Astrocyte (in vitro differentiated cells and primary cell): ENCODE measurements around the gene MARVELD3. TPM values are rescaled to one million over a fixed set of nuclear protein-coding genes. Genes with fewer than 3 reads are reported as not detected.

Source experiments
- DNase-seq: peaks from one replicate; pipeline ENCODE4 v3.0.0-alpha.2; 2010; ENCODE audit warnings: low read depth
- FAIRE-seq: peaks from 2 replicates; lab custom pipeline; 2011; peaks lifted over from hg19 to GRCh38; lab: Jason Lieb, UNC
- H2AFZ ChIP-seq: 2 replicates; pipeline ENCODE4 v1.6.0; 2012; ENCODE audit warnings: low read depth, low read length, inconsistent platforms
- H3K27ac ChIP-seq: 2 replicates; pipeline ENCODE4 v1.5.1; 2011; ENCODE audit warnings: low read depth, low read length, inconsistent platforms
- H3K27me3 ChIP-seq: 2 replicates; pipeline ENCODE4 v1.6.0; 2011; ENCODE audit warnings: low read length, inconsistent platforms; ENCODE audit not compliant: insufficient read depth
- H3K36me3 ChIP-seq: 2 replicates; pipeline ENCODE4 v1.5.1; 2011; ENCODE audit warnings: low read length, inconsistent platforms; ENCODE audit not compliant: insufficient read depth
- H3K4me1 ChIP-seq: 2 replicates; pipeline ENCODE4 v1.5.1; 2011; ENCODE audit warnings: low read length, inconsistent platforms; ENCODE audit not compliant: insufficient read depth
- H3K4me2 ChIP-seq: 2 replicates; pipeline ENCODE4 v1.6.0; 2012; ENCODE audit warnings: low read length, inconsistent platforms
- H3K4me3 ChIP-seq: 2 replicates; pipeline ENCODE4 v1.5.1; 2011; ENCODE audit warnings: low read depth, mild to moderate bottlenecking, low read length, inconsistent platforms; ENCODE audit not compliant: insufficient read depth
- H3K79me2 ChIP-seq: 2 replicates; pipeline ENCODE4 v1.6.0; 2012; ENCODE audit warnings: mild to moderate bottlenecking, low read length, inconsistent platforms; ENCODE audit not compliant: insufficient read depth
- H3K9ac ChIP-seq: 2 replicates; pipeline ENCODE4 v1.6.0; 2012; ENCODE audit warnings: mild to moderate bottlenecking, low read length, inconsistent platforms
- H3K9me3 ChIP-seq: 2 replicates; pipeline ENCODE4 v1.5.1; 2012; ENCODE audit warnings: low read depth, mild to moderate bottlenecking, low read length, inconsistent platforms; ENCODE audit not compliant: insufficient read depth
- H4K20me1 ChIP-seq: 2 replicates; pipeline ENCODE4 v1.6.0; 2012; ENCODE audit warnings: low read length, inconsistent platforms; ENCODE audit not compliant: insufficient read depth
- H3K27ac Mint-ChIP-seq: one replicate; pipeline ENCODE4 v1.8.0; 2021; ENCODE audit warnings: mild to moderate bottlenecking, mixed read lengths; ENCODE audit not compliant: unreplicated experiment
- H3K27me3 Mint-ChIP-seq: one replicate; pipeline ENCODE4 v1.8.0; 2021; ENCODE audit warnings: low read depth, mixed read lengths; ENCODE audit not compliant: unreplicated experiment
- H3K36me3 Mint-ChIP-seq: one replicate; pipeline ENCODE4 v1.8.0; 2021; ENCODE audit warnings: low read depth, mixed read lengths; ENCODE audit not compliant: unreplicated experiment
- H3K4me1 Mint-ChIP-seq: one replicate; pipeline ENCODE4 v1.8.0; 2021; ENCODE audit warnings: low read depth, mixed read lengths; ENCODE audit not compliant: unreplicated experiment
- H3K4me3 Mint-ChIP-seq: one replicate; pipeline ENCODE4 v1.8.0; 2021; ENCODE audit warnings: mild to moderate bottlenecking, moderate library complexity, mixed read lengths; ENCODE audit not compliant: unreplicated experiment
- H3K9me3 Mint-ChIP-seq: one replicate; pipeline ENCODE4 v1.8.0; 2021; ENCODE audit warnings: mild to moderate bottlenecking, mixed read lengths; ENCODE audit not compliant: unreplicated experiment
- CTCF ChIP-seq: IDR thresholded peaks from 2 replicates; pipeline ENCODE4 v1.5.1; 2011; ENCODE audit warnings: low read depth, mild to moderate bottlenecking, inconsistent platforms, low read length, moderate library complexity; ENCODE audit not compliant: insufficient read depth
- EZH2 ChIP-seq: IDR thresholded peaks from 2 replicates; pipeline ENCODE4 v1.6.1; 2012; ENCODE audit warnings: mild to moderate bottlenecking, low read length, inconsistent platforms; ENCODE audit not compliant: insufficient read depth
- total RNA-seq: library from RNA; stranded (reverse); gene quantifications from 2 replicates; pipeline ENCODE4 v1.2.1, GENCODE V29; 2021

The MARVELD3 gene
- total RNA-seq, 1 donor from 2014 or later: 1.4 TPM

- no peak for FAIRE-seq
- Mint-ChIP-seq H3K36me3 (peaks cover 4% of the 10 kb centered on the region), H3K27me3 (peaks cover 37% of the 10 kb centered on the region)
Observed at GRCh38 chr16:71590584-71590983, 35.4 kb upstream of the MARVELD3 start.

GRCh38 chr16:71591917-71592316, 34.1 kb upstream of the MARVELD3 start:
- no peaks in the 10 kb centered on the region for H3K27me3 ChIP-seq
- H3K4me2 ChIP-seq: no peak overlapping the region
- peaks cover 2% of the 10 kb centered on the region for H3K36me3 Mint-ChIP-seq
- no peak overlapping the region for H3K27ac Mint-ChIP-seq
- H3K27me3 Mint-ChIP-seq: peaks cover 36% of the 10 kb centered on the region
- no peaks in the 10 kb centered on the region for H3K36me3 ChIP-seq
- H3K4me3 Mint-ChIP-seq: no peak overlapping the region
- DNase-seq (no peak), FAIRE-seq (no peak)
- no peaks in the 10 kb centered on the region for H3K4me1 Mint-ChIP-seq
- H4K20me1 ChIP-seq: no peaks in the 10 kb centered on the region
- no peak overlapping the region for H3K4me3 ChIP-seq
- no peaks in the 10 kb centered on the region for H3K79me2 ChIP-seq
- no peak overlapping the region for H3K9ac ChIP-seq
- peaks cover 6% of the 10 kb centered on the region for H3K9me3 Mint-ChIP-seq
- H3K4me1 ChIP-seq: no peaks in the 10 kb centered on the region
- H3K9me3 ChIP-seq: no peaks in the 10 kb centered on the region
- H2AFZ ChIP-seq: no peak overlapping the region
- TF ChIP-seq EZH2 (no peak), CTCF (no peak)
- H3K27ac ChIP-seq: no peak overlapping the region

More at GRCh38 chr16:71590584-71590983, 35.4 kb upstream of the MARVELD3 start:
- no peak overlapping the region for H2AFZ ChIP-seq
- no peak overlapping the region for H3K9ac ChIP-seq
- H3K4me1 ChIP-seq: no peaks in the 10 kb centered on the region
- TF ChIP-seq CTCF (no peak), EZH2 (no peak)
- peaks cover 10% of the 10 kb centered on the region for H3K9me3 Mint-ChIP-seq
- no peaks in the 10 kb centered on the region for H3K36me3 ChIP-seq
- no peaks in the 10 kb centered on the region for H3K4me1 Mint-ChIP-seq
- no peaks in the 10 kb centered on the region for H4K20me1 ChIP-seq
- no peaks in the 10 kb centered on the region for H3K27me3 ChIP-seq
- H3K27ac Mint-ChIP-seq: no peak overlapping the region
- no peak overlapping the region for H3K27ac ChIP-seq
- no peaks in the 10 kb centered on the region for H3K9me3 ChIP-seq
- no peak for DNase-seq
- no peak overlapping the region for H3K4me2 ChIP-seq
- H3K4me3 Mint-ChIP-seq: no peak overlapping the region
- H3K4me3 ChIP-seq: no peak overlapping the region
- no peaks in the 10 kb centered on the region for H3K79me2 ChIP-seq

- H2AFZ ChIP-seq: no peak overlapping the region
- H3K27me3 ChIP-seq: no peaks in the 10 kb centered on the region
- no peak overlapping the region for H3K4me3 ChIP-seq
- FAIRE-seq (no peak), DNase-seq (no peak)
- H3K36me3 Mint-ChIP-seq: peaks cover 1% of the 10 kb centered on the region
- H3K9ac ChIP-seq: no peak overlapping the region
- H3K27me3 Mint-ChIP-seq: peaks cover 28% of the 10 kb centered on the region
- no peak overlapping the region for H3K4me2 ChIP-seq
- H3K4me1 ChIP-seq: no peaks in the 10 kb centered on the region
- no peak overlapping the region for H3K27ac Mint-ChIP-seq
- no peak overlapping the region for H3K4me3 Mint-ChIP-seq
- H3K9me3 ChIP-seq: no peaks in the 10 kb centered on the region
- H3K9me3 Mint-ChIP-seq: peaks cover 6% of the 10 kb centered on the region
- H3K27ac ChIP-seq: no peak overlapping the region
- H4K20me1 ChIP-seq: no peaks in the 10 kb centered on the region
- H3K4me1 Mint-ChIP-seq: no peaks in the 10 kb centered on the region
- H3K79me2 ChIP-seq: no peaks in the 10 kb centered on the region
- no peak for TF ChIP-seq CTCF
- TF ChIP-seq EZH2: no peak
- H3K36me3 ChIP-seq: no peaks in the 10 kb centered on the region
Observed at GRCh38 chr16:71593048-71593999, 32.7 kb upstream of the MARVELD3 start.
